Tibial nerve (tissue), 3 donors: ENCODE measurements around the gene TUBB1.

Source experiments
- POLR2A ChIP-seq, 2 donors: fragments of 450-650 bp; IDR thresholded peaks; one replicate each; pipeline ENCODE4 v1.6.1; 2017; ENCODE audit warnings: antibody characterized with exemption in 2 of 2, mild to moderate bottlenecking in 2 of 2, moderate library complexity in 2 of 2
- TF ChIP-seq, protein P1 (sequence below), 5 experiments: fragments of 200-600 bp in 3 of 5; fragments of 450-650 bp in 2 of 5; sonication (generic) in 3 of 5; IDR thresholded peaks; one replicate each; pipeline ENCODE4 v1.5.1; 2016 to 2019; ENCODE audit warnings: antibody characterized with exemption in 5 of 5, mild to moderate bottlenecking in 3 of 5, moderate library complexity in 2 of 5

DNA sequence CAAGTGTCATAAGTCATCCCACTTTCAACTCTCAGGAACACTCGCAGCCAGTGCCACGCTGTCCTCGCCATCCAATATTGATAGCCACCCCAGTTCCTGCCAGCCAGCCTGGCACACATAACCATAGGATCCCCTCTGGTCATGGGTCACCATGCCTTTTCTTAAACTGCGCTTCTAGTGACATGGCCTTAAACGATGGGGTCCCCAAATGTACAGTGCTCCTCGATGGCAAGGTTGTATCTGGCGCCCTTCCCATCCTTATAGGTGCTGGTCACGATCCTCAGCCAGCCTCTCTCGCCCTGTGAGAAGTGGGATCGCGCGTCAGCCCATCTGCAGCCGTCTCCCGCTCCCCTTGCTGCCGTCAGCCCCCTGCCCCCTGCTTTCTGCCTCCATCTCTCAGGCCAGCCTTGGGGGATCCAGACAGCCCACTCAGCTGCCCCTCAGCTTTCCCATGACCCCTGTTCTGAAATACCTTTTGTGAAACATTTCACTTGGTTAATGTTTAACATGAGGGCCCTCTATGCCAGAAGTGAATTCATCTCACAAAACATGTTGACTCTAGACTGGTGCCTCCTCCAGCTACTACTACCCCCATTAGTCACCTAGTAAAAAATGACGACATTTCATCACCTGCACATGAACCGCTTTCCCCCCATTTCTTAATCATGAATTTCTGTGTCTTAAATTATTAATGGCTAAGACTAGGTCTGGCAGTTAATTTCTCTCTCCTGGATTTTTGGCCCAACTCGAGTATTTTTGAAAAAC lies 23.6 kb upstream of the TUBB1 start:
- TF ChIP-seq, protein P1, sequence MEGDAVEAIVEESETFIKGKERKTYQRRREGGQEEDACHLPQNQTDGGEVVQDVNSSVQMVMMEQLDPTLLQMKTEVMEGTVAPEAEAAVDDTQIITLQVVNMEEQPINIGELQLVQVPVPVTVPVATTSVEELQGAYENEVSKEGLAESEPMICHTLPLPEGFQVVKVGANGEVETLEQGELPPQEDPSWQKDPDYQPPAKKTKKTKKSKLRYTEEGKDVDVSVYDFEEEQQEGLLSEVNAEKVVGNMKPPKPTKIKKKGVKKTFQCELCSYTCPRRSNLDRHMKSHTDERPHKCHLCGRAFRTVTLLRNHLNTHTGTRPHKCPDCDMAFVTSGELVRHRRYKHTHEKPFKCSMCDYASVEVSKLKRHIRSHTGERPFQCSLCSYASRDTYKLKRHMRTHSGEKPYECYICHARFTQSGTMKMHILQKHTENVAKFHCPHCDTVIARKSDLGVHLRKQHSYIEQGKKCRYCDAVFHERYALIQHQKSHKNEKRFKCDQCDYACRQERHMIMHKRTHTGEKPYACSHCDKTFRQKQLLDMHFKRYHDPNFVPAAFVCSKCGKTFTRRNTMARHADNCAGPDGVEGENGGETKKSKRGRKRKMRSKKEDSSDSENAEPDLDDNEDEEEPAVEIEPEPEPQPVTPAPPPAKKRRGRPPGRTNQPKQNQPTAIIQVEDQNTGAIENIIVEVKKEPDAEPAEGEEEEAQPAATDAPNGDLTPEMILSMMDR (IDR thresholded peaks at IDR 0.05): no peak
- no peak for TF ChIP-seq POLR2A (IDR thresholded peaks at IDR 0.05)
